Measurements from ENCODE around the gene ARHGEF12. TPM values are rescaled to one million over a fixed set of nuclear protein-coding genes. Genes with fewer than 3 reads are reported as not detected.
A peak's percentile ranks its signal among the peaks of the same experiment; 100 is the strongest.

ARHGEF12 gene
- total and polyA plus RNA-seq, 3 experiments from 2014 or later: 4.6 to 31.0 (median 30.1) TPM

DNA sequence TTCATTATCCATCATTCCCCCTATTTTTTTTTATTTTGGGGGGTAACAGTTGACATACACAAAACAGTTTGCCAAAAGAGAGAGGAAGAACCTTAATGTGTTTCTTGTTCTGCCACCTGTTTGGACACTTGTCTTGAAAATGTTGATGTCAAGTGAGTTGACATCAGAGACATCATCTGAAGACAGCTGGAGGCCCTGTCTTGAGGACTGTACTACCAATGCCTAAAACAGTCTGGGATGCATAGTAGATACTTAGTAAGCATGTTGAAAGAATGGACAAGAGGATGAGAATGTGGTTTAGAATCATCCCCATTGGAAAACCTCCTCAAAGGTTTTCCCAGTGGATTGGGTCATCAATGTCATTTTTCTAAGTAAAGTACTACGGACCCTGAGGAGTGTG, 2.4 kb upstream of the ARHGEF12 start:
- H3K4me1 Mint-ChIP-seq: peaks cover 19 to 30% (median 24%) of the 10 kb centered on the region in 3 donors
- ChIA-PET CTCF (interaction anchor here (0.7 to 5.1 kb wide), 7 partner anchors 9 to 363 kb away, joined by 4 to 46 read pairs (median 7); partner anchors contain the start of gene TLCD5), POLR2A (no interaction called here)
- no peak overlapping the region for H3K27ac Mint-ChIP-seq
- peaks cover 0 to 3% (median 0%) of the 10 kb centered on the region in 5 donors for H3K9me3 Mint-ChIP-seq
- peaks cover 16% of the 10 kb centered on the region for H3K27me3 ChIP-seq (ENCODE audit: insufficient read depth, low read length, poor library complexity, severe bottlenecking)
- peaks cover 22 to 45% of the 10 kb centered on the region in 2 donors for H3K27me3 Mint-ChIP-seq
- no peak for DNase-seq
- no peak overlapping the region for H3K27ac ChIP-seq (ENCODE audit: low read depth, low read length)
- no peaks in the 10 kb centered on the region for H3K9me3 ChIP-seq (ENCODE audit: low read length)
- no peaks in the 10 kb centered on the region for H3K36me3 ChIP-seq (ENCODE audit: insufficient read depth, low read length)
- H3K4me3 Mint-ChIP-seq: no peak overlapping the region
- H3K36me3 Mint-ChIP-seq: peaks cover 0 to 4% (median 0%) of the 10 kb centered on the region in 3 donors
- H3K4me1 ChIP-seq (ENCODE audit: insufficient read depth, low read length): peaks cover 25% of the 10 kb centered on the region
- H3K4me3 ChIP-seq (ENCODE audit: low read length): no peak overlapping the region

DNA sequence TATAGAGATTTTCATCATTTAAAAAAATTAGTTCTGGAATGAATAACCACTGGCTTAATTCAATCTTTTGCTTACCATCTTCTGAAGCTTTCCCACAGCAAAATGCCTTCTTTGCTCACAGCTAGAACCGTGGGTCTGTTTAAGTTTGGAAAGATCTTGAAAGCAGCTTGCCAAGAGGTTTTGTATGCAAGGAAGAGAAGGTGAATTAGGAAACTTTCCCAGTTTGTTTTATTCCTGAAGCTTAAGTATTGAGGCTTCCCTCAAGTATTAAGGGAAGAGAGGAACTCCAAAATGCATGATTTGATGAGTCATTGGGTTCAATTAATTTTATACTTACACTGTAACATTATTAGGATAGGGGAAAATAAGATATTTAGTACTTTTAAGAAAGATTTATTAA, 1.9 kb upstream of the ARHGEF12 start:
- H3K4me1 ChIP-seq (ENCODE audit: insufficient read depth, low read length): peaks cover 25% of the 10 kb centered on the region
- H3K27me3 ChIP-seq (ENCODE audit: insufficient read depth, low read length, poor library complexity, severe bottlenecking): peaks cover 21% of the 10 kb centered on the region
- ChIA-PET POLR2A (no interaction called here), CTCF (interaction anchor here (0.7 to 5.1 kb wide), 8 partner anchors 9 to 362 kb away, joined by 4 to 46 read pairs (median 6); partner anchors contain the start of gene TLCD5)
- peak overlapping the region in 1 of 7 donors; percentile 64 for H3K4me3 Mint-ChIP-seq
- peaks cover 0 to 4% (median 0%) of the 10 kb centered on the region in 3 donors for H3K36me3 Mint-ChIP-seq
- no peak overlapping the region for H3K4me3 ChIP-seq (ENCODE audit: low read length)
- H3K9me3 Mint-ChIP-seq: peaks cover 0 to 3% (median 0%) of the 10 kb centered on the region in 5 donors
- no peaks in the 10 kb centered on the region for H3K36me3 ChIP-seq (ENCODE audit: insufficient read depth, low read length)
- no peak for DNase-seq
- H3K4me1 Mint-ChIP-seq: peaks cover 21 to 32% (median 28%) of the 10 kb centered on the region in 3 donors
- H3K27ac Mint-ChIP-seq: no peak overlapping the region
- peaks cover 22 to 44% of the 10 kb centered on the region in 2 donors for H3K27me3 Mint-ChIP-seq
- H3K27ac ChIP-seq (ENCODE audit: low read depth, low read length): no peak overlapping the region
- H3K9me3 ChIP-seq (ENCODE audit: low read length): no peaks in the 10 kb centered on the region

DNA sequence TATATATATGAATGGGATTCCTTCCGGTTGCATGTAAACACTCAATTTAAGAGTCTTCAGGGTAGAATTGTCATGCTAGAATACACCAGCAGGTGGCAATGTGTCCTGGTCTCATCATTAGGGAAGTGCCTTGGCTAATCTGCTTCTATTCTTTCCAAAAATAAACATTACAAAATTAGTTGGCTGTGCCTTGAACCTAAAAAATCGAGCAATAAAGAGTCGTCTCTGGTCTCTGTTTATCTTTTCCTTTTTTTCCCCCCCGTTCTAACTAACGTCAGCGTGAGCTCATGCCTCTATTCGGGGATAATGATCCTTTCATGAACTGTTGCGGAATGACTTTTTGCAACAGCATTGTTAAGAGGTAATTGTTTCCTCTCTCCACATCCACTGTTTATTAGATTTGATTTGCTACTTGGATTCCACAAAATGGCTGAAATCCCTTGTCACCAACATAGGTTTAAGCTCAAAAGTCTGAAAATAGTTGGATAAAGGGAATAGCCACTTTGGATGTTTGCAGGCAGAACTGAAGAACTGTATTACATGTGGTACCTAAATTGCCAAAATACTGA, 1.2 kb upstream of the ARHGEF12 start:
- peaks cover 25% of the 10 kb centered on the region for H3K4me1 ChIP-seq (ENCODE audit: insufficient read depth, low read length)
- H3K36me3 ChIP-seq (ENCODE audit: insufficient read depth, low read length): no peaks in the 10 kb centered on the region
- H3K27me3 ChIP-seq (ENCODE audit: insufficient read depth, low read length, poor library complexity, severe bottlenecking): peaks cover 24% of the 10 kb centered on the region
- H3K9me3 Mint-ChIP-seq: peaks cover 0 to 3% (median 0%) of the 10 kb centered on the region in 5 donors
- no peak overlapping the region for H3K27ac ChIP-seq (ENCODE audit: low read depth, low read length)
- H3K4me1 Mint-ChIP-seq: peaks cover 26 to 39% (median 35%) of the 10 kb centered on the region in 3 donors
- peaks cover 0 to 4% (median 0%) of the 10 kb centered on the region in 3 donors for H3K36me3 Mint-ChIP-seq
- no peaks in the 10 kb centered on the region for H3K9me3 ChIP-seq (ENCODE audit: low read length)
- peak overlapping the region; percentile 37 for H3K4me3 ChIP-seq (ENCODE audit: low read length)
- H3K27me3 Mint-ChIP-seq: peaks cover 19 to 49% of the 10 kb centered on the region in 2 donors
- CTCF ChIA-PET: interaction anchor here (0.7 to 5.1 kb wide), 15 partner anchors 9 to 362 kb away, joined by 3 to 46 read pairs (median 4); no protein-coding TSS in a partner anchor
- POLR2A ChIA-PET: interaction anchor here (1.4 to 1.6 kb wide), 2 partner anchors 123 to 350 kb away, joined by 5 read pairs; no protein-coding TSS in a partner anchor
- peak overlapping the region; percentile 60 to 92 (median 70) for H3K4me3 Mint-ChIP-seq
- peak overlapping the region in 5 of 8 donors; percentile 30 to 83 (median 46) for H3K27ac Mint-ChIP-seq
- DNase-seq: peak in 4 of 5 donors; percentile 49 to 69 (median 58)

DNA sequence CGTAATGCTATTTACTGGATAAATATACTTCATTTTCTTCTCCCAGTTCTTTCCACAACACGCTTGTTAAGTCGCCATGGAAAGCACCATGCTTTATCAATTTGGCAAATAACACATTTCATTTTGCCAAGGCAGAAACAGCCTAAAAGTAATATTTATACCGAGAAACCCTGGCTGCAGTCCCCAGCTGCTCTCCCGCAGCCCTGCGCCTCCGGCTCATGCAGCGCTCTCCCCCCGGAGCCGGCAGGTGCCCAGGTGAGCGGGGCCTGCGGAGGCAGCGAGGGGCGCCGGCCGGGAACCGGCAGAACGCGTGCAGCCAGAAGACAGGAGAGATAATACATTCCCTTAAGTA, 681 bp upstream of the ARHGEF12 start:
- H3K4me3 Mint-ChIP-seq: peak overlapping the region; percentile 60 to 92 (median 70)
- Histone ChIP-seq H3K27ac (ENCODE audit: low read depth, low read length) (peak overlapping the region; percentile 35), H3K4me1 (ENCODE audit: insufficient read depth, low read length) (peaks cover 25% of the 10 kb centered on the region), H3K36me3 (ENCODE audit: insufficient read depth, low read length) (no peaks in the 10 kb centered on the region), H3K27me3 (ENCODE audit: insufficient read depth, low read length, poor library complexity, severe bottlenecking) (peaks cover 24% of the 10 kb centered on the region), H3K4me3 (ENCODE audit: low read length) (peak overlapping the region; percentile 37), H3K9me3 (ENCODE audit: low read length) (no peaks in the 10 kb centered on the region)
- H3K4me1 Mint-ChIP-seq: peaks cover 26 to 44% (median 40%) of the 10 kb centered on the region in 3 donors
- H3K27me3 Mint-ChIP-seq: peaks cover 19 to 48% of the 10 kb centered on the region in 2 donors
- H3K27ac Mint-ChIP-seq: peak overlapping the region in 1 of 8 donors; percentile 31
- peak in 1 of 5 donors; percentile 9 for DNase-seq
- peaks cover 0 to 4% (median 2%) of the 10 kb centered on the region in 3 donors for H3K36me3 Mint-ChIP-seq
- ChIA-PET CTCF (interaction anchor here (0.7 to 5.1 kb wide), 13 partner anchors 9 to 361 kb away, joined by 3 to 46 read pairs (median 3); no protein-coding TSS in a partner anchor), POLR2A (interaction anchor here (1.4 to 1.6 kb wide), 2 partner anchors 122 to 349 kb away, joined by 5 read pairs; no protein-coding TSS in a partner anchor)
- peaks cover 0 to 3% (median 0%) of the 10 kb centered on the region in 5 donors for H3K9me3 Mint-ChIP-seq

DNA sequence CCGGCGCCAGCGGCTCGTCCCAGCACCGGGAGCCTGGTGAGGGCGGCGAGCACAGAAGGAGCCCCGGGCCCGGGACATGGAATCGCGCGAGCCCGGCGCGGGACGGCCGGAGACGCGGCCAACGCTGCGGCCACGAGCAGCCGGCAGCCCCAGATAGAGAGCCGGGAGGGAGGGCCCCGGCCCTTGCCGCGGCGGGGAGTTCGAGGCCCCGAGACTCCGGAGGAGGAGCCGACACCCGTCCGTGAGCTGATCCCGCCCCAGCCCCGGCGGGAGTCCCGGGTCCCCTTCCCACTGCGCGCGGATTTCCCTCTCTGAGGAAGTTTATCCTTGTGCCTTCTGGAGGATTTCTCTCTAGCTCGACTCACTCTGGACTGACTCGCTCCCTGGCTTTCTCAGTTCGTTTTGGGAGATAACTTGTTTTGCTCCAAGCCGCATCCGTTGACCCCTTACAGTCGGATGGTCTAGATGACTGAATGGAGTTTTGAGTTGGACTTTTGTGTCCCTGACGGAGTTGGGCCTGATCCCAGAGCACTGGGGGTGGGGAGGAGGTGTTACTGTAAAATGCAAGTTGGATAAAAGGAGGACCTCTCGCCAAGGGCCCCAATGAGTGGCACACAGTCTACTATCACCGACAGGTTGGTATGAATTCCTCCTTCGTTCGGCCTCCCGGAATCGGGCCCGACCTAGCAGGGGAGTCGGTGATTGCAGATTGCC, 585 bp downstream of the ARHGEF12 start:
- Histone ChIP-seq H3K4me3 (ENCODE audit: low read length) (peak overlapping the region; percentile 78), H3K36me3 (ENCODE audit: insufficient read depth, low read length) (no peaks in the 10 kb centered on the region), H3K27ac (ENCODE audit: low read depth, low read length) (peak overlapping the region; percentile 64), H3K9me3 (ENCODE audit: low read length) (no peaks in the 10 kb centered on the region), H3K27me3 (ENCODE audit: insufficient read depth, low read length, poor library complexity, severe bottlenecking) (peaks cover 24% of the 10 kb centered on the region), H3K4me1 (ENCODE audit: insufficient read depth, low read length) (peaks cover 25% of the 10 kb centered on the region)
- Mint-ChIP-seq H3K4me1 (peaks cover 26 to 52% (median 43%) of the 10 kb centered on the region in 3 donors), H3K27me3 (peaks cover 9 to 49% of the 10 kb centered on the region in 2 donors), H3K27ac (peak overlapping the region in 7 of 8 donors; percentile 18 to 94 (median 78)), H3K4me3 (peak overlapping the region; percentile 90 to 95 (median 92)), H3K9me3 (peaks cover 0 to 3% (median 0%) of the 10 kb centered on the region in 5 donors), H3K36me3 (peaks cover 0 to 4% (median 3%) of the 10 kb centered on the region in 3 donors)
- peak in 2 of 5 donors; percentile 6 to 52 for DNase-seq
- CTCF ChIA-PET: interaction anchor here (5.1 kb wide), 1 partner anchor 348 kb away, joined by 46 read pairs; no protein-coding TSS in a partner anchor
- POLR2A ChIA-PET: interaction anchor here (1.4 to 1.6 kb wide), 2 partner anchors 121 to 348 kb away, joined by 5 read pairs; no protein-coding TSS in a partner anchor

DNA sequence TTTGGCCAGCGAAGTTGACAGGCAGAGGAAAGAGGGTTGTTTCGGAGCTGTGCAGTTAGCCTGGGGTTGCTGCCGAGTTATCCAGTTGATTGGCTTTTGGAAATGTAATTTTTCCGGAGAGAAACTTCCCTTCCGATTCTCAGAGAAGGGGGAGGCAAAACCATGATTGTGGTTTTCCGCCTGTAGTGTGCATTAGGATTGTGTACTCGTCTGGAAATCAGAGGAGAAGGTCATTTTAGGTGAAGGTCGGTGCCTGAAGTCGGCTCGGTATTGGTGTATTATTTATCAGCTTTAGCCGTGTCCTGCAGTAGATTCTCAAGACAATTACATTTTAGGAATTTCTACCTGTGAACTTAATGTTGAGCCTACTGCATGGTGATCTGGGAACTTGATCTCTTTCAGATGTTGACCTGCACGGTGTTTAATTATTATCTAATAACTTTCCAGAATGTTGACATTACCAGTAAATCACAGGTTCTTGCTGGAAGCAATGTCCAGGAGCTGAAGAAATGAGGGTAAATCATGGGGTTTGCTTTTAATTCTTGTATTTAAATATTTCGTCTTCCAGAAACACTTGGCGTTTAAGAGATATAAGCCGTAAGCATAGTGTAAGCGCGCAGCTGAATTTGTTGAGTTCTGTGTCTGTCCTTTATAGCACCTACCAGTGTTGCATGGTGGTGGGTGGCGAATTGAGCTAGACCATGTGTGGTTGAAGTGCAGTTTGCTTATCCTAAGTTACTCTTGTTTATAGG, 1.3 kb downstream of the ARHGEF12 start:
- peaks cover 0 to 4% (median 3%) of the 10 kb centered on the region in 5 donors for H3K9me3 Mint-ChIP-seq
- no peak for DNase-seq
- H3K4me3 Mint-ChIP-seq: peak overlapping the region; percentile 90 to 95 (median 92)
- ChIA-PET POLR2A (no interaction called here), CTCF (interaction anchor here (1.3 kb wide), 1 partner anchor 12 kb away, joined by 4 read pairs; no protein-coding TSS in a partner anchor)
- peaks cover 26 to 59% (median 48%) of the 10 kb centered on the region in 3 donors for H3K4me1 Mint-ChIP-seq
- Histone ChIP-seq H3K9me3 (ENCODE audit: low read length) (no peaks in the 10 kb centered on the region), H3K4me3 (ENCODE audit: low read length) (peak overlapping the region; percentile 78), H3K36me3 (ENCODE audit: insufficient read depth, low read length) (no peaks in the 10 kb centered on the region), H3K27me3 (ENCODE audit: insufficient read depth, low read length, poor library complexity, severe bottlenecking) (peaks cover 29% of the 10 kb centered on the region), H3K4me1 (ENCODE audit: insufficient read depth, low read length) (peaks cover 25% of the 10 kb centered on the region), H3K27ac (ENCODE audit: low read depth, low read length) (peak overlapping the region; percentile 64)
- H3K27ac Mint-ChIP-seq: peak overlapping the region in 5 of 8 donors; percentile 35 to 89 (median 71)
- peaks cover 0 to 4% (median 3%) of the 10 kb centered on the region in 3 donors for H3K36me3 Mint-ChIP-seq
- peaks cover 13 to 56% of the 10 kb centered on the region in 2 donors for H3K27me3 Mint-ChIP-seq

Measured in CD8-positive, alpha-beta memory T cell (primary cell).